Upper lobe of left lung (tissue), 4 donors: ENCODE results near the gene ZNF526.

ENCODE experiments used
- EP300 ChIP-seq, 4 donors: sonication (generic); formaldehyde crosslinking; IDR thresholded peaks; one replicate each; pipeline ENCODE4 v1.5.1; 2017; ENCODE audit warnings: antibody characterized with exemption in 4 of 4, control low read depth in 2 of 4
- TF ChIP-seq, protein P1 (sequence below), 6 experiments: fragments of 450-650 bp in 4 of 6; fragments of 200-600 bp in 2 of 6; sonication (generic) in 2 of 6; IDR thresholded peaks; one replicate each; pipeline ENCODE4 v1.5.1; 2016 to 2019; ENCODE audit warnings: antibody characterized with exemption in 6 of 6

- TF ChIP-seq EP300 (IDR thresholded peaks at IDR 0.05) = peak in 1 of 4 donors; percentile 36
- TF ChIP-seq, protein P1, sequence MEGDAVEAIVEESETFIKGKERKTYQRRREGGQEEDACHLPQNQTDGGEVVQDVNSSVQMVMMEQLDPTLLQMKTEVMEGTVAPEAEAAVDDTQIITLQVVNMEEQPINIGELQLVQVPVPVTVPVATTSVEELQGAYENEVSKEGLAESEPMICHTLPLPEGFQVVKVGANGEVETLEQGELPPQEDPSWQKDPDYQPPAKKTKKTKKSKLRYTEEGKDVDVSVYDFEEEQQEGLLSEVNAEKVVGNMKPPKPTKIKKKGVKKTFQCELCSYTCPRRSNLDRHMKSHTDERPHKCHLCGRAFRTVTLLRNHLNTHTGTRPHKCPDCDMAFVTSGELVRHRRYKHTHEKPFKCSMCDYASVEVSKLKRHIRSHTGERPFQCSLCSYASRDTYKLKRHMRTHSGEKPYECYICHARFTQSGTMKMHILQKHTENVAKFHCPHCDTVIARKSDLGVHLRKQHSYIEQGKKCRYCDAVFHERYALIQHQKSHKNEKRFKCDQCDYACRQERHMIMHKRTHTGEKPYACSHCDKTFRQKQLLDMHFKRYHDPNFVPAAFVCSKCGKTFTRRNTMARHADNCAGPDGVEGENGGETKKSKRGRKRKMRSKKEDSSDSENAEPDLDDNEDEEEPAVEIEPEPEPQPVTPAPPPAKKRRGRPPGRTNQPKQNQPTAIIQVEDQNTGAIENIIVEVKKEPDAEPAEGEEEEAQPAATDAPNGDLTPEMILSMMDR (IDR thresholded peaks at IDR 0.05) = peak in 2 of 6 experiments; percentile 11 to 34
Observed at GRCh38 chr19:42254850-42255765, 35.0 kb downstream of the ZNF526 start, which contains the start of gene ERF.
